ENCODE results near the gene GALNTL6.

DNA sequence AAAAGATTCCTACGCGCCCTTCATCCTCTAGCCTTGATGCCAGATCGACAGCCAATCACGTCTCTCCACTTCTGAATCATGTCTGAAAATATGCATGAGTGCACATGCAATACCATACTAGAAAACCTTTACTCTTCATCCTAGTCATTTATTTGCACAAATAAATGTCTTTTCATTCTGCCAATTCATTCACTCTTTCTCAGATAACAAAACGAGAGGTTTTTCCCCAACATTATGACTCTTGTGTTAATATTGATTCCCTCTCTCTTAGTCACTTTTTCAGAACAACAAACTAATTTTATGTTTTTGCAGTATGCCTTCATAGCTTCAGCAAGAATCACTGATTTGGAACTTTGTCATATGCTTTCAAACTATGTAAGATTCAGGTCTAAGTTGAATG is 806.0 kb downstream of the GALNTL6 start:
- TF ChIP-seq, protein P1, sequence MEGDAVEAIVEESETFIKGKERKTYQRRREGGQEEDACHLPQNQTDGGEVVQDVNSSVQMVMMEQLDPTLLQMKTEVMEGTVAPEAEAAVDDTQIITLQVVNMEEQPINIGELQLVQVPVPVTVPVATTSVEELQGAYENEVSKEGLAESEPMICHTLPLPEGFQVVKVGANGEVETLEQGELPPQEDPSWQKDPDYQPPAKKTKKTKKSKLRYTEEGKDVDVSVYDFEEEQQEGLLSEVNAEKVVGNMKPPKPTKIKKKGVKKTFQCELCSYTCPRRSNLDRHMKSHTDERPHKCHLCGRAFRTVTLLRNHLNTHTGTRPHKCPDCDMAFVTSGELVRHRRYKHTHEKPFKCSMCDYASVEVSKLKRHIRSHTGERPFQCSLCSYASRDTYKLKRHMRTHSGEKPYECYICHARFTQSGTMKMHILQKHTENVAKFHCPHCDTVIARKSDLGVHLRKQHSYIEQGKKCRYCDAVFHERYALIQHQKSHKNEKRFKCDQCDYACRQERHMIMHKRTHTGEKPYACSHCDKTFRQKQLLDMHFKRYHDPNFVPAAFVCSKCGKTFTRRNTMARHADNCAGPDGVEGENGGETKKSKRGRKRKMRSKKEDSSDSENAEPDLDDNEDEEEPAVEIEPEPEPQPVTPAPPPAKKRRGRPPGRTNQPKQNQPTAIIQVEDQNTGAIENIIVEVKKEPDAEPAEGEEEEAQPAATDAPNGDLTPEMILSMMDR (conservative IDR thresholded peaks at IDR 0.05): no peak
- no peak for TF ChIP-seq EZH2 (IDR thresholded peaks at IDR 0.05; ENCODE audit: low read depth)
